ENCODE data around the gene PFKL.

The PFKL gene

DNA sequence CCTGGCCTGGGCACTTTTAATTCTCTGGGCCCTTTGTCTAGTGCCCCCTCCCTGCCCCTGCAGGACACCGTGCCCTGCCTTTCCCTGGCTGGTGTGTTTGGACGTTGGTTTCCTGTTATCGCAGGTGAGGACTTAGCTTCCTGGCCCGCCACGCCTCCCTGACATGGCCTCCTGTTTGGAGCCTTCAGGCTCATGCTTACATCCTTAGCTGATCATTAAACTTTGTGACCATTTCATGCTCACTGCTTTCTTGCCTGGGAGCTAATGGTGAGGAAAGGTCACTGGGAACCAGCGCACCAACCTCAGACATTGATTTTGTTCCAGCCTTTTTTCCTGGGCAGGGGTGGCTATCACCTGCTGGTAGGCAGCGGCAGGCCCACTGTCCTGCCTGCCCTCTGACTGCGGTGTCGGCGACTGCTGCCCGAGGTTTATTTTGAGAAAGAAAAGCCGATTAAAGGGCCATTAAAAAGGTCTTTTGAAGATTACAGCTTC is 3.7 kb downstream of the PFKL start:
- no peak for TF ChIP-seq TAF1 (IDR thresholded peaks at IDR 0.05; ENCODE audit: borderline replicate concordance, insufficient read depth, low read length)
- TF ChIP-seq FOXP2 (optimal IDR thresholded peaks at IDR 0.05; ENCODE audit: borderline replicate concordance, extremely low read depth, extremely low read length, insufficient read depth), result no peak
- TF ChIP-seq, protein P1, sequence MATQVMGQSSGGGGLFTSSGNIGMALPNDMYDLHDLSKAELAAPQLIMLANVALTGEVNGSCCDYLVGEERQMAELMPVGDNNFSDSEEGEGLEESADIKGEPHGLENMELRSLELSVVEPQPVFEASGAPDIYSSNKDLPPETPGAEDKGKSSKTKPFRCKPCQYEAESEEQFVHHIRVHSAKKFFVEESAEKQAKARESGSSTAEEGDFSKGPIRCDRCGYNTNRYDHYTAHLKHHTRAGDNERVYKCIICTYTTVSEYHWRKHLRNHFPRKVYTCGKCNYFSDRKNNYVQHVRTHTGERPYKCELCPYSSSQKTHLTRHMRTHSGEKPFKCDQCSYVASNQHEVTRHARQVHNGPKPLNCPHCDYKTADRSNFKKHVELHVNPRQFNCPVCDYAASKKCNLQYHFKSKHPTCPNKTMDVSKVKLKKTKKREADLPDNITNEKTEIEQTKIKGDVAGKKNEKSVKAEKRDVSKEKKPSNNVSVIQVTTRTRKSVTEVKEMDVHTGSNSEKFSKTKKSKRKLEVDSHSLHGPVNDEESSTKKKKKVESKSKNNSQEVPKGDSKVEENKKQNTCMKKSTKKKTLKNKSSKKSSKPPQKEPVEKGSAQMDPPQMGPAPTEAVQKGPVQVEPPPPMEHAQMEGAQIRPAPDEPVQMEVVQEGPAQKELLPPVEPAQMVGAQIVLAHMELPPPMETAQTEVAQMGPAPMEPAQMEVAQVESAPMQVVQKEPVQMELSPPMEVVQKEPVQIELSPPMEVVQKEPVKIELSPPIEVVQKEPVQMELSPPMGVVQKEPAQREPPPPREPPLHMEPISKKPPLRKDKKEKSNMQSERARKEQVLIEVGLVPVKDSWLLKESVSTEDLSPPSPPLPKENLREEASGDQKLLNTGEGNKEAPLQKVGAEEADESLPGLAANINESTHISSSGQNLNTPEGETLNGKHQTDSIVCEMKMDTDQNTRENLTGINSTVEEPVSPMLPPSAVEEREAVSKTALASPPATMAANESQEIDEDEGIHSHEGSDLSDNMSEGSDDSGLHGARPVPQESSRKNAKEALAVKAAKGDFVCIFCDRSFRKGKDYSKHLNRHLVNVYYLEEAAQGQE (IDR thresholded peaks at IDR 0.05; ENCODE audit: insufficient read depth in 1 of 2, low read depth in 2 of 2, low read length in 2 of 2), result no peak
- TF ChIP-seq SIN3A (IDR thresholded peaks at IDR 0.05; ENCODE audit: borderline replicate concordance, insufficient read depth, low read length), result no peak
- no peak for TF ChIP-seq POLR2AphosphoS5 (IDR thresholded peaks at IDR 0.05; ENCODE audit: low read depth, low read length)

DNA sequence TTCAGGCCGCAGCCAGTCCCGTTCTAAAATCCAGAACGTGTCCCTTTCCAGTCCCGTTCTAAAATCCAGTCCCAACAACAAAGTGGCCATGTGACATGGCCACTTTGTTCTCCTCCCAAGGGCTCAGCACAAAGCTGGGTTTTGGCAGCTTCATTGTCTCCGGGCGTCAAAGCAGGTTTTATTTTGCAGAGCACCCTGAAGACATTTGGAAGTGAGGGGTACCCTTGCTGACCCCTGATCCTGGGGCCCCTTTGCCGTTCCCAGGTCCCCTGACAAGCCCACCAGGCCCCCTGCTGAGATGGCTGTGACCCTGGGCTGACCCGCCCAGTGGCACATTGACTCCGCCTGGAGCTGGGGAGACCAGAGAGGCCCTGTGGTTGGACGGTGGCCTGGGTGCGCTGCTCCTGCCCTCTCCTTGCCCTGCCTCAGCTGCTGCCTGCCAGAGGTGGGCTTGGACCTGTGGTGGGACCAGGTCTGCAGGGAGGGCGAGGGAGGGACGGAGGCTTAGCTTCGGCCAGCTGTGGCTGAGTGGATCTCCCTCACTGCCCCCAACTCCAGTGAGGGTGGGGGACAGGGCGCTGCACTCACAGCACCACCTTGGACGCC is 4.3 kb downstream of the PFKL start:
- TF ChIP-seq TAF1 (IDR thresholded peaks at IDR 0.05; ENCODE audit: borderline replicate concordance, insufficient read depth, low read length), result no peak
- TF ChIP-seq POLR2AphosphoS5 (IDR thresholded peaks at IDR 0.05; ENCODE audit: low read depth, low read length), result no peak

DNA sequence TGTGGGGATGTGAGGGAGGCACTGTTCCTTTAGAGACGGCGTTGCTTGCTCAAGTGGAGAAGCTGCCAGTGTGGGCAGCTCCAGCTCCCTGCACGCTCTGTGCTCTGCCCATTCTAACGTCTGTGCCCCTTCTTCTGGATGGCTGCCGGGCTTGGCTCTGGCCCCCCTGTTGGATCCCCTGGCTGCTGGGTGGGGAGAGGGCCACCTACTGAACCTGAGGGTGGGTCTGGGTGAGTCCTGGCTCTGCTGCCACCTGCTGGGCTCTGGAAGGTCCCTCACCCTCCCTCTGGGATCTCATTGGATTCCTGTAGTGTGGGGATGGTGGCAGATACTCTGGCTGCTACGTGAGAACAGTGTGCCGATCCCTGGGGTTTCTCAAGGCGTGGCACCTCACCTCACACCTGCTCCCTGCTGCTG is 5.0 kb downstream of the PFKL start:
- TF ChIP-seq SIN3A (IDR thresholded peaks at IDR 0.05; ENCODE audit: borderline replicate concordance, insufficient read depth, low read length) (no peak), FOXP2 (optimal IDR thresholded peaks at IDR 0.05; ENCODE audit: borderline replicate concordance, extremely low read depth, extremely low read length, insufficient read depth) (no peak), POLR2AphosphoS5 (IDR thresholded peaks at IDR 0.05; ENCODE audit: low read depth, low read length) (no peak), TAF1 (IDR thresholded peaks at IDR 0.05; ENCODE audit: borderline replicate concordance, insufficient read depth, low read length) (no peak)
- TF ChIP-seq, protein P1 (IDR thresholded peaks at IDR 0.05; ENCODE audit: insufficient read depth in 1 of 2, low read depth in 2 of 2, low read length in 2 of 2), result no peak

DNA sequence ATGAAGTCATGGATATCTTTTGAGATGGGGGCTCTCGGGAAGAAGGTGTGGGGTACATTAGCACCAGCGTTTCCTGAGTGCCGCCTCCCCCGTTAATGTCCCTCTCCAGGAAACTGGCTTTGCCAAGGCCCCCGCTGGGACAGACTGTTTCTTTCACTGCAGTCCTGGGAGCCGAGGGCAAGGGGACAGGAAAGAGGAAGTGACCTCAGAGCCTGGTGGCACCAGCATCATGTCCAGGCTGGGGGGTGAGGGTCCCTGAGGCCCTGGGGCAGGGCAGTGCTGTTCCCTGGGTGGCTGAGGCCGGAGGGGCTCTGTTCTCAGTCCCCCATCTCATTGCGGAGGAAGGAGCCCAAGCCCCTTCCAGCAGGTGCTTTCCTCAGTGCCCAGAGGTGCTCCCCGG is 5.8 kb downstream of the PFKL start:
- TF ChIP-seq SIN3A (IDR thresholded peaks at IDR 0.05; ENCODE audit: borderline replicate concordance, insufficient read depth, low read length) (no peak), TAF1 (IDR thresholded peaks at IDR 0.05; ENCODE audit: borderline replicate concordance, insufficient read depth, low read length) (no peak), FOXP2 (optimal IDR thresholded peaks at IDR 0.05; ENCODE audit: borderline replicate concordance, extremely low read depth, extremely low read length, insufficient read depth) (no peak), POLR2AphosphoS5 (IDR thresholded peaks at IDR 0.05; ENCODE audit: low read depth, low read length) (no peak)
- TF ChIP-seq, protein P1 (IDR thresholded peaks at IDR 0.05; ENCODE audit: insufficient read depth in 1 of 2, low read depth in 2 of 2, low read length in 2 of 2), result no peak

DNA sequence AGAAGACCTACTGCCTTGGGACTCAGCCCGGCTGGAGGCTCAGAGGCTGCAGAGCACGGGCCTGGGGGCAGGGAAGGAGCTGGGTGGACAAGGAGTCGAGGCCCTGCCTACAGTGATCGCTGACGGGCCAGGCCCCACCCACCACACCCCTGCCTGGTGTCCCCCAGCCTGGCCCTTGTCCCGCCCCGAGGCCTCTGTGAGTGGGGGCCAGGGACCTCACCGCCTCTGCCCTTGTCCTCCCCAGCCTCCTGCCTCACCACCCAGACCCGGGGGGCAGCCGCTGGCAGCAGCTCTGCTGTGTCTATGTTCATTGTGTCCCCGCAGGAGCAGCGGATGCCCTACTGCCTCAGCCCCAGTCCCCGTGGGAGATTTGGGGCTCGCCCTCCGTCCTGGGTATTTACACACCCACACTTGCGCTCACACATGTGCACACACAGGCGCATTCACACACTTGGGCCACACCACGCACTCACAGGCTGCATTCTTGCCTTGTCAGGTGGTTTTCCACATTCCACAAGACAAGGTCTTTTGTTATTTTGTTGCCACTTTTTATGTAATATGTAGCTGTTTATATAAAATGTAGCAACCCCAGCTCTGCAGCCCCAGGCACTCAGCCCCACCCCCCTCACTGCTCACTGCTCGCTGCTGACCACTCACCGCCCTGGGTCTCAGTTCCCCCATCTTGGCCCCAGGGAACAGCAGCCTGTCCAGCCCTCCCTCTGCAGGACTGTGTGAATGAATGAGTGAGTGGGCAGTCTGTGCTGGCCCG is 7.3 kb downstream of the PFKL start:
- no peak for TF ChIP-seq TAF1 (IDR thresholded peaks at IDR 0.05; ENCODE audit: borderline replicate concordance, insufficient read depth, low read length)
- no peak for TF ChIP-seq POLR2AphosphoS5 (IDR thresholded peaks at IDR 0.05; ENCODE audit: low read depth, low read length)
- TF ChIP-seq FOXP2 (optimal IDR thresholded peaks at IDR 0.05; ENCODE audit: borderline replicate concordance, extremely low read depth, extremely low read length, insufficient read depth), result no peak
- TF ChIP-seq, protein P1 (IDR thresholded peaks at IDR 0.05; ENCODE audit: insufficient read depth in 1 of 2, low read depth in 2 of 2, low read length in 2 of 2), result no peak
- TF ChIP-seq SIN3A (IDR thresholded peaks at IDR 0.05; ENCODE audit: borderline replicate concordance, insufficient read depth, low read length), result no peak
